Stimulated activated CD4-positive, alpha-beta T cell treated with anti-CD3 and anti-CD28 coated beads, Interleukin-2, amount 100 ng/mL, for 4 hours (primary cell): Measurements from ENCODE around the gene SPOCK1.
"Not testable (repeated sequence)": the region's sequence is repeated elsewhere in the genome, so short reads cannot be mapped to it uniquely, and the experiment has no call there.

Experiments
- DNase-seq: peaks from one replicate; pipeline ENCODE4 v3.0.0-alpha.2; 2020; ENCODE audit warnings: low read depth

SPOCK1 gene

DNA sequence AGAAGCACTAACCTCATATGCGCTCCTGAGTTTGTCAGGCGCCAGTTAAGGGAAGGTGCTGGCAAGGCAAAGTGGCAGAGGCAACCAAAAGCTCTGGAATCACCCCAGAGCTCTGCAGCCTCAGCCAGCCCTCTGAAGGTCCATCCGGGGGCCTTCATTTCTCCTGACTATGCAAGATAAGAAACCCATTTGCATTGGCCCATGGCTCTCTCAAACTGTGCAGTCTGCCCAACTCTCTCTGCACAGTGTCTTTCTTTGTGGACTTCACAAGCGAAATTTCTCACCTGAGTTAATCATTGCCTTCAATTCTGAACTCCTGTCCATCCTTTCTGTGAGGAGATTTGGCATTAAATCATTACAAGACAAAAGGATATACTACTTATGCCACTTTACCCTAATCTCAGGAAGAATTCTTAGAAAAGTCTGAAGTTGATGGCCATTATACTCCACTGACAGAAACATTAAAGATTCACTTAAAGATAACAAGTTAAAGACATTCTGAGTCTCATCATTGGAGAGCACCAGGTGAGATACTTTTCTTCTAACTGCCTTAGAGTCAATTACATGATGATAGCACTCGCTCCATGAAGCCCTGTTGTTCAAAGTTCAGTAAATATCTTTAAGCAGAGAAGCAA lies 235.6 kb downstream of the SPOCK1 start:
- no peak for DNase-seq

- no peak for DNase-seq
Observed at GRCh38 chr5:137262818-137263217, 236.3 kb downstream of the SPOCK1 start.

- no peak for DNase-seq
Observed at GRCh38 chr5:137260820-137261695, 238.1 kb downstream of the SPOCK1 start.

- not testable (repeated sequence) for DNase-seq
Observed at GRCh38 chr5:137259115-137259514, 240.0 kb downstream of the SPOCK1 start.

DNA sequence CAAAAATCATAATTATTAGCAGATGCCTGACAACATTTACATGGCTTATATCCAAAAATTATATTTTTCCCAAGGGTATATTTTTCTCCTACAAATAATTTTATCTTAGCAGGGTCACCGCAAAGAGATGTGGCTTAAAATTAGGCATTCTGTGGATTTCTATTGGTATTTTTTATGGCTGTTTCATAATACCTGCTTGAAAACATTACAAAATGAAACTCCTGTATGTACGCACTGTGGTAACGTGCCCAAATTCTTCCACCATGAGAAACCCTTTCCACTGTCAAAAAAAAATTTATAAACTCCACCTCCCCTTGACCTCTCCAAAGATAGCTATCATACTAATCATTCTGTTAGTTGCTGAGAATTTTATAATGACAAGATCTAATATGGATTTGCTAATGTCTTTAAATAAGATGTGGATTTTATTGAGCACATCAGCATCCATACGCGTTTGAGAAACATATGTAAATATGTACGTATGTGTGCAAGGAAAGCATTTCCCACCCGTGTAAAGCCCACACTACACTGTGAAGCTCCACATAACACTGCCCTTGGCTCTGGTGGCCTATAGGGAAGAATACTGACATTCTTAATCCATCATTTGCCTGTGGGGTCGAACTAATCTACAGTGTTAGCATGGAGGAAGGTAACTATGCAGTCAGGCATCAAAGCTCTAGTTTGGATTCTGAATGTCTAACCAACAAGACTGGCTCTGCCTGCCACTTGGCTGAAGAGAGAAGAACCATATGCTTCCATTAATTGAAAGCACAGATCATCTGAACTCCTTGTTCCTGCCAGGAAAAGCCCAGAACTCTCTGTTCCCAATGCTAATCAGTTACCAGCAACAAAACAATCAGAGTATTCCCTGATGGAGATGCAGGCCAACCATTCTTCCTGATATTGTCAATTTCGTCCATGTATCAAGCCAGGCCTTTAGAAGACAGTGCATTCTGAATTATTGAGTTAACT lies 244.7 kb downstream of the SPOCK1 start:
- no peak for DNase-seq

DNA sequence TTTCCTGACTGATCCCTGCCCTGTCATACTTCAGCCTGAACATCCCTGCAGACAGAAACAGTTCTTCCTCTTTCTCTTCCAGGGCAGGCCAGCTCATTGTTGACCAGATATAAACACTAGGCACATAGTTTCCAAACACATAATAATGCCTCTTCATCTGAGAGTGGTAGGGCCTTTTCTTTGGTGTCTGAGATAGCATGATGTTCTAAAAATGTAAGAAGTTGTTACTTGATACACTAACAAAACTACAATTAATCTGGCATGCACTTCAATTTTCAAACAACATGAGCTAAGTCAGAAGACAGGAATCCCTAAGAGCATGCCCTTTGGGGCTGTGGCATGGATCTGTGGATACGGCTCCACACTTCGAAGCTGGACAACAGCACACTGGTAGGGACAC lies 246.6 kb downstream of the SPOCK1 start:
- DNase-seq: no peak

GRCh38 chr5:137250421-137250820 lies 248.7 kb downstream of the SPOCK1 start:
- no peak for DNase-seq

DNA sequence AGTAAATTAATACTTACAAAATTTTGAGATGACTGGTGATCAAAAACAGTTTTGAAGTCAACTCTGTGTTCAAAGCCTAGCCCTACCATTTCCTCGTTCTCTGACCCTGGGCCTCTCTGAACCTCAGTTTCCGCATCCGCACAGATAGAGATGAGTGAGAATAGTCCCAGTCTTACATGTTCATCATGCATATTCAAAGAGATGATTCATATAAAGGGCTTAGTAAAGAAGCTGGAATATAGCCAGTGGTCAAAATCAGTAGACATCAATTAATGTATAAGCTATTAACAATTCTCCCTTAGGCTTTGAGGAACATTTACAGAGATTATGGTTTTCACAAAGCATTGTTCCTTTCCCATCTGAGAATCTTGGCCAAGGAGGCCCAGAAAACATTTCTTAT lies 250.6 kb downstream of the SPOCK1 start:
- no peak for DNase-seq

- DNase-seq: no peak
Observed at GRCh38 chr5:137245438-137245837, 253.7 kb downstream of the SPOCK1 start.

DNA sequence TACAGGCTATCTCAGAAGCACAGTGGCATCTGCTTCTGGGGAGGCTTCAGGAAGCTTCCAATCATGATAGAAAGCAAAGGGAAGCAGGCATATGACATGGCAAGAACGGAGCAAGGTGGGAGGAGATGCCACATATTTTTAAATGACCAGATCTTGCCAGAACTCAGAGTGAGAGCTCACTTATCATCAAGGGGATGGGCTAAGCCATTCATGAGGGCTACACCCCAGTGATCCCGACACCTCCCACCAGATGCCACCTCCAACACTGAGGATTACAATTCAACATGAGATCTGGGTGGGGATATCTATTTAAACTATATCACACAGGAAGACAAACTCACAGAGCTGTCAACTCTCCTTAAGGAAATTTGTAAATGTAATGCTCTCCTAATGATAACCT lies 258.8 kb downstream of the SPOCK1 start:
- DNase-seq: no peak

DNA sequence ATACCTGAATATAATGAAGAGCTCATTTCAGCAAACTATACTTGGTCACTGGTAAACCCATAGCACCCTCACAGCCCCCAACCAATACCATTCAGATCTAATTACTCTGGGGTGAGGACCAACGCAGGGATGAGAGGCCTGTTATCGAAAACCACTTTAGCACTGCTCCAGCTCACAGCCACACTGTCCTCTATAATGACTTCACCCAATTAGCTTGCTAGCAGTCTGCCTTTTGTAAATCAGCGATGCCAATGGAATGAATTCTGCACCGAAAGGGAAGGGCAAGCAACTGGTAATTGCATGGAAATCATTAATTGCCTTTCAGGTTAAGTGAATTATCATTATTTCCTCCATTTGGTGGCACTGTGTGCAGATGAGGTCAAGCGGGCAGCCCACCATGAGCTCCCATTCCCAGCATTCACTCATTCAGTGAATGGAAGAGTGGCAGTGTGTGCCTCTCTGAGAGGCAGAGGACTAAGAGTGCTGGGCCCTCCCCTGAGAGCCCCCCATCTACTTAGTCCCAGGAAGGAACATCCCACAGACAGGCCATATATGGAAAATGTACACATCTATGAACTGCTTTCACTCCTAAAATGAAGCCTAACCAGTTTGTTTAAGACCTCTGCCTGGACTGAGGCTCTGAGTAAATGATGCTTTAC lies 262.1 kb downstream of the SPOCK1 start:
- no peak for DNase-seq

GRCh38 chr5:137236252-137236651 lies 262.9 kb downstream of the SPOCK1 start:
- no peak for DNase-seq

DNA sequence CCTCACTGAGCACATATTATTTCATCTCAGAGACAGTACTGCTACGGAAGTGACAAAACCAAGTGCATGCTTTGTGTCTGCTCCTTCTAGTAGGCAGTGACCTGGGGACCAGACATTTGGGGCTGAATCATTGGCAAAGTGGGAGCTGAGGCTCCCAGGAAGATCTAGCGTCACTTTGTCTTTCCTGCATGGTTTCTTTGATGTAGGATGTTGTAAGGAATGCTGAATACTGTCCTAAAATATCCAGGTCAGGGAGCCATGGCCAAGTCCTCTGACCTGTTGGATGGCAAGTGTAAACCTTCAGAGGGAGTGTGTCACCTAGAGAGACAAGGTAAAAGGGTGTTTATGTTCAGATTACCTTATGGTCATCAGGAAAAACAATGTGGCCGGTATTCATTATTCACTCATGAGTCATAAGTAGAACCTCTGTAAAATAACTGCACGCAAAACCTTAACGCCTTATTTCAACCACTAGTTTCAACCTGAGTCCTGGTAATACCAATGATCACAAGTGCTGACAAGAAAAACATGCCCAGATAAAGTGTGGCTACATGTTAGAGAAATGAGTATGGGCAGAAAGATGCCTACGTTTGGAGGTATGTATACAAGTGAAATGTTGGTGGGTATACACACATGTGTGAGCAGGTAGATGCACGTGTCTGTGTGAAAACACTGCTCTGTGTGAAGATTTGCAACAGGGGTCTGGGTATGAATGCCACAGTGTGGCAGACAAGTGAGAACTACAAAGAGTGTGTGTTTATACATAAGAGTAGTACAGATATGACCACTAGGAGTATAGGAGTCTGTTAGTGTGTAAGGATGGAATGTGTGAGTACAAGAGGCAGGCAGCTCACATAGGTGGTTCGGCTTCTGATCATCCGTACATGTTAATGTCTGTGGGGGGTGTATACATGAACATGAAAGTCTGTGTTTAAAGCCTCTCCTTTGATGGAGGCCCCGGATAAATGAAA lies 263.9 kb downstream of the SPOCK1 start:
- no peak for DNase-seq

- DNase-seq: no peak
Observed at GRCh38 chr5:137233726-137234125, 265.4 kb downstream of the SPOCK1 start.

DNA sequence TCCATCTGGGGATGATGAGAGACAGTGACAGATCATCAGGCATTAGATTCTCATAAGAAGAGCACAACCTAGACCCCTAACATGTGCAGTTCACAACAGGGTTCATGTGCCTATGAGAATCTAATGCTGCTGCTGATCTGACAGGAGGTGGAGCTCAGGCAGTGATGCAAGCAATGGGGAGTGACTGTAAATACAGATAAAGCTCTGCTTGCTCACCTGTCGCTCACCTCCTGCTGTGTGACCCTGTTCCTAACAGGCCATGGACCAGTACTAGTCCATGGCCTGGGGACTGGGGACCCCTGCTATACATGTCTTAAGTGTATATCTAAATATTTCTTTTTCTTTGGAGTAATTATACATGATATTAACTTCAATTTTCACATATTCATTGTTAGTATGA lies 265.8 kb downstream of the SPOCK1 start:
- DNase-seq: not testable (repeated sequence)

DNA sequence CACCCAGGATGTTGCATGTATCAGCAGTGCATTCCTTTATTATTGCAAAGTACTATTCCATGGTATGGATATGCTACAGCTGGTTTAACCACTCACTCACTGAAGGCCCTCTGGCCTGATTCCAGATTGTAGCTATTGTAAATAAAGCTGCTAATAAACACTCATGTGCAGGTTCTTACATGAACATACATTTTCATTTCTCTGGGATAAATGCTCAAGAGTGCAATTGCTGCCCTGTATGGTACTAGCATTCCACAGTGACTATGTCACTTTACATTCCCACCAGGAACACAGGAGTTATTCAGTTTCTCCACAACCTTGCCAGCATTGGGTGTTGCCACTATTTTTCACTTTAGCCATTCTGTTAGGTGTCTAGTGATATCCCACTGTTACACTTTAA lies 267.6 kb downstream of the SPOCK1 start:
- no peak for DNase-seq

- DNase-seq: no peak
Observed at GRCh38 chr5:137228816-137229215, 270.3 kb downstream of the SPOCK1 start.

GRCh38 chr5:137226081-137226480 lies 273.0 kb downstream of the SPOCK1 start:
- DNase-seq: no peak

DNA sequence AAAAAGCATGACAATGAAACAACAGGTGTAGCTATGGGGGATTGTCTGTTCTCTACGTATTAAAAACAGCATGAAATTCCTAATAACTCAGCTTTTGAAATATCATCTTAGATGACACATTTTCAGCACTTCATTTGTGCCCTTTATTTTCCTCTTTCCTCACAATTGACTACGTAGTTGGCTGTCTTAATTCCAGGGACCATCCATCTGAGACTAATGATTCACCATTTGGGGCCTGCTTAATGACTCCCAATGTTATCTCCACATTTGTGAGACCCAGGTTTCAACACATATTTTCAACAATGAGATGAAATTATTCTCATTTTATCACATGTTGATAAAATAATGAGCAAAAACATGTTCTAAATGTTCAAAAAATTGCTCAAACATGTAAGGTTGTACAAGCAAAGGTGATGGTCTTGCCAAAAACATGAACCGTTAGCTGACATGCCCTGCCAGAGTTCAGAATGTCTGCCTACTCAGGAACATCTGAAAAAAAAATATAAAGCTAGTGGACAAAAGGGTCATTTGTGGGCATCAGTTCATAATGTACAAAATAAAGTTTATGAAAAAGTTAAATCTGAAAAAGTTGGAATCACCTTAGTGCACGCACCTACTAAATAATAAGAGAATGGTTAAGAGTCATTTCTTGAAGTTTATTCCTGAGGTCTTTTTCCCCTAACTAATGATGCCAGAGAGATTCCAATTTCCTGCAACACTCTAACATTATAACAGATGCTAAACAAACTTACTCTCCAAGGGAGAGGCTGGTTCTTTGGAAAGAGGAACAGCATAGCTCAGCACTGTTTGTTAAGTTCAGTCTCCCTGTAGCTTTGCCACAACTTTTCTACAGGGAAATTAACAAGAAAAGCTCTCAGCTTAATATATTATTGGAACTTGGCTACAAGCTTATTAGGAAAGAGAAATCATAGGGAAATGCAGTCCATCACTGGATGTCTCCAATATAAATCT lies 275.5 kb downstream of the SPOCK1 start:
- DNase-seq: no peak
